Stimulated activated CD4-positive, alpha-beta T cell treated with anti-CD3 and anti-CD28 coated beads, Interleukin-1b, Interleukin-23, amount 100 ng/mL, for 1 hour (primary cell): ENCODE data around the gene PER3.

ENCODE experiments used
- DNase-seq, 2 donors: peaks; one replicate each; pipeline ENCODE4 v3.0.0-alpha.2; 2020; ENCODE audit warnings: low read depth in 2 of 2

PER3 gene

GRCh38 chr1:7871136-7871535, 87.0 kb downstream of the PER3 start:
- DNase-seq: no peak

GRCh38 chr1:7873801-7874795, 90.0 kb downstream of the PER3 start:
- no peak for DNase-seq

- no peak for DNase-seq
Observed at GRCh38 chr1:7878027-7878426, 93.9 kb downstream of the PER3 start.

DNA sequence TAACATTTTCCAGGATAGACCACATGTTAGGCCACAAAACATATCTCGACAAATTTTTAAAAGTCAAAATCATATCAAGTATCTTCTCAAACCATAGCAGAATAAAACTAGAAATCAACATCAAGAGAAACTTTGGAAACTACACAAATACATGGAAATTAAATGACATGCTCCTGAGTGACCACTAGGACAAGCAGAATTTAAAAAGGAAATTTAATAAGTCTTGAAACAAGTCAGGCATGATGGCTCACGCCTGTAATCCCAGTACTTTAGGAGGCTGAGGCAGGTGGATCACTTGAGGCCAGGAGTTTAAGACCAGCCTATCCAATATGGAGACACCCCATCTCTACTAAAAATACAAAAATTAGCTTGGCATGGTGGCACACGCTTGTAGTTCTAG, 95.1 kb downstream of the PER3 start:
- no peak for DNase-seq

- DNase-seq: no peak
Observed at GRCh38 chr1:7884757-7885156, 100.7 kb downstream of the PER3 start.

DNA sequence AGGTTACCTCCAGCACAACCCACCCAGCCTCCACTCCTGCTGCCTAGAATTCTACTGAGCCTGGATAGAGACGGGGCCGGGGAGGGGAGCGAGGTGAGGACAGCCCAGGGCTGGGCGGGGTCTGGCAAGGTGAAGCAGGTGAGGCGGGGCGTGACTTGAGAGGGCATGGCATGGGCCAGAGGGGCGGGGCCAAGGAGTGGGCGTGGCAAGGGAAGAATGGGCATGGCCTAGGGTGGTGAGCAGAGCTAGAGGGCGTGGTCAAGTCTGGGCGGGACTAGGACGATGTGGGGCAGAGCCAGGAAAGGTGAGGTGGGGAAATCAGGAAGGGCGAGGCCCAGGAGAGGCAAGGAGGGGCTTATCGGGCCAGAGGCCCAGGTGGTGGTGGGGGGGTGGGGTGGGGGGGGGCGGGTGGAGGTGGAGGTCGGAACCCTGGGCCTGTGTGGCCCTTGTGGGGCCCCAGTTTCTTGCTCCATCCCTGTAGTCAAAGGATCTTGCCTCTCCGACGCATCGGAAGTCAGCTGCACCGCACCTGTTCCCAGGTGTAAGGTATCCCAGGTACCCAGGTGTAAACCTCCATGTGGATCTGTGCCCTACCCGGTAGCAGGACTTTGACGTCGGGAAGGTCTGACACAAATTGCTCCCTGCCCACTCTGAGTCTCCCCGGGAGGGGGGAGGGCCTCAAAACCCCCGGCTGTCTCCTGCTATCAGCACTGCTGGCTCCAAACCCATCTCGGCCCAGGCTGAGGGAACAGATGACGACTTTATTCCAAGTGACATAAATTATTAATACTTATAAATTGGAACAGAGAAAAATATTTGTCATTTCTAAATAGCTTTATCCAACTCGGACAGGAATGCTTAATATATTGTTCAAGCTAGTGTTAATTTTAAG, 101.7 kb downstream of the PER3 start:
- DNase-seq: no peak

DNA sequence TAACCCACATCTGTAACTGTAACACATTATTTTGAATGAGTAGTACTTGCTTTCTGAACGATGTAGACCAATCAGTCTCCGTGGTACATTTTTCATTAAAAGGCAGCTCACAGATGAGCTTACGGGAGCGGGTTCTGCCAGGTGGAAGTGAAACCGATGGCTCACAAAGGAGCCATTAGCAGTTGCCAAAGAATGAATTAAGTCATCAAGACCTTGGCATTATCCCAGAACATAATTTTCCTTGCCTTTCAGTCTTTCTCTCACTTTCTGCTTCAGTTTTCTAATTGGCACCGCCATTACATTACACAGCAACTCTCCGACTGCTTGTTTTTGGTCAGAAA, 102.3 kb downstream of the PER3 start:
- no peak for DNase-seq

DNA sequence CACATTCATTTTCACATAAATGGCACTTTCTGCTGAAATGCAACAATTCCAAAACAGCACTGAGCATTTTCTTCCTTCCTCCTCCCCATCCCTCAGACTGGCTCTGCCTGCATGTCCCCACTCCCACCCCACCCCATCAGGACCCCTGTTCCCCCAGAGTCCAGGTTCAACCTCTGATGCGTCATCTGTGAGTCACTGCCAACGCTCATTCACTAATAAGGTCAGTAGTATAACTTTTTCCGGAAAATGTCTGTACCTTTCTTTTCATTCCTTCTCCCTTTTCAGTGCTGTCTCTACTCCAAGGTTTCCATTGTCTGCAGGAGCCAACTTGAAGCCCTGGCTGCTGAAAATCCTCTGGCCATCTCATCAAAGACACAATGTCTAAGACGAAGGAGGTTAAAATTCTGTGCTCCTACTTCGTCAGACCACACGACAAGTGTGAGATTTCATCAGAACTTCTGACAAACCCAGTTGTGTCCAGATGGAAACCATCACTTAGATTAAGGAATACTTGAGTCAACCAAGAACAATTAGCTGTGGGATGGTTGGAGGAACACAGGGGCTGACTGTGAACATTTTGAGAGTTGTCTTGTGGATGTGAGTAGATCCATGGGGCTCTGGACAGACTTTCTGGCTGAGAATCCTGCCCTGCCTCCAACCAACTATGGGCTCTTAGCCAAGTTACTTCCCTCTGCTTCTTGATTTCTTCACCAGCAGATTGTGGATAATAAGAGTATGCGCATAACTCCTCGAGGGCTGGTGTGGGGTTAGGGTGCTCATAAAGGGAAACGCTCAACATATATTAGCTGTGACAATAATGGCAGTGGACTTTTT, 104.4 kb downstream of the PER3 start:
- no peak for DNase-seq

DNA sequence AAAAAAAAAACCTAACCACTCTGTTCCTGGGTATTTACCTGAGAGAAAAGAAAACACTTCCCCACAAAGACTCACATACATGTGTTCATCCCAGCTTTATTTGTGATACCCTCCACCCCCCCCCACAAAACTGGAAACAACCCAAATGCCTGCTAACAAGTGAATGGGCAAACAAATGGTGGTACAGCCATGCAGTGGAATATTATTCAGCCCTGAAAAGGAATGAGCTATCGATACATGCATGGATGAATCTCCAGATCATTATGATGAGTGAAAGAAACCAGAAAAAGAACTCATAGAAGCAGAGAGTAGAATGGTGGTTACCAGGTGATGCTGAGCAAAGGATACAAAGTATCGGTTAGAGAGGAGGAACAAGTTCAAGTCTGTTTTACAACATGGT, 106.8 kb downstream of the PER3 start:
- no peak for DNase-seq

GRCh38 chr1:7891804-7892203, 107.7 kb downstream of the PER3 start:
- no peak for DNase-seq

GRCh38 chr1:7893529-7894180, 109.6 kb downstream of the PER3 start:
- no peak for DNase-seq
